GM19452 (cell line): ENCODE results near the gene CACNA2D3.
"Not testable (repeated sequence)": the region's sequence is repeated elsewhere in the genome, so short reads cannot be mapped to it uniquely, and the experiment has no call there.

Experiments
- ATAC-seq: cut with Tn5 transposase; IDR thresholded peaks from one replicate; pipeline ENCODE4 v1.9.1; 2021; ENCODE audit not compliant: unreplicated experiment

Gene CACNA2D3

DNA sequence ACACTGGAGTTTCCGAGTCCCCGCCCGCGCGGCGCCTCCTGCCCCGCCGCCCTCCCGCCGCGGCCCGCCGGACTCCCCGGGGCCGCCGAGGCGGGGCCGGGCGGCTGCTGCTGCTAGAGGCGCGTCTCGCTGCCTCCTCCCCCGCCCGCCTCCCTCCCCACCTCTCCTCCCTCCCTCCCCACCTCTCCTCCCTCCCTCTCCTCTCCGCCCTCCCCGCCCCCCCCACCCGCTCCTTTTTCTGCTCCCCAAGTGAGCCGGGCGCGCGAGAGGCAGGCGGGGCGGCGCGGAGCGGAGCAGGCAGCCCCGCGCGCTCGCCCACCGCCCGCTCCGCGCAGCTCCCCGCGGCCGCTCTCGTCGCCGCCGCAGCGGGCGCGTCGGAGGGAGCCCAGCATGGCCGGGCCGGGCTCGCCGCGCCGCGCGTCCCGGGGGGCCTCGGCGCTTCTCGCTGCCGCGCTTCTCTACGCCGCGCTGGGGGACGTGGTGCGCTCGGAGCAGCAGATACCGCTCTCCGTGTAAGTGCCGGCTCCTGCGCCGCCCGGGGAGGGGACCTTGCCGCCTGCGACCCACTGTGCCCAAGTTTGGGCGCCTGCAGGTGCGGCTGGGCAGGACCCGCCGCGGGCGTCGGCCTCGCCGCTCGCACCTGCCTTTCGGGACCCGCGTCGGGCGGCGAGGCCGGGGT, at the start of gene CACNA2D3:
Gene CACNA2D3, plus strand, starts transcription at position 229 of the 679 bp plus-strand sequence.
- no peak for ATAC-seq

DNA sequence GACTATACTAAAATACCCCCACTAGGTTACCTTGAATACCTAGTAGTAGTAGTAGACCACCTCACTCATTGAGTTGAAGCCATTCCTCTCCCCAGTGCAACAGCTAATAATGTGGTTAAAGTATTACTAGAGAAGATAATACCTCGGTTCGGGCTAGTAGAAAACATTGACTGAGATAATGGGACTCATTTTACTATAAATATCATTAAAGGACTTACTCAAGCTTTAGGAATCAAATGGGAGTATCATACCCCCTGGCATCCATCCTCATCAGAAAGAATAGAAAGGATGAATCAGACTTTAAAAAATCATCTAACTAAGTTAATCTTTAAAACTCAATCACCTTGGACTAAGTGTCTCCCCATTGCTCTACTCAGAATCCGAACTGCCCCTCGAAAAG, 49.0 kb upstream of the CACNA2D3 start:
- no peak for ATAC-seq

DNA sequence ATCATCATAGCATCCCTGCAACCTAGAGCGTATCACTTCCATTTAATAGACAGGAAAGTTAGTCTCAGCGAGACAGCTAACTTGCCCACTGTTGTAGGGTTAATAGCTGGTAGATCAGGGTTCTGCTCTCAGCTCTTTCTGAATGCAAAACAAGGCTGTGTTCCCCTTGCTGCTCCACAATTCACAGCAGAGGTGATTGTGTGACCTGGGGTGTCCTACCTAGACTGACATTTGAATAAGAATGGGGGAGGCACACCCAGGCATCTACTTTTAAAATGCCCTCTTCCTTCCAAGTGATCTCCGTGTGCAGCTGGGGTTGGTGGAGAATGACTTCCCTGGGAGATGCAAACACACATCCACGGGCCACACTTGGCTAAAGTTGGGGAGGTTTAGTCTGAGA, 43.0 kb upstream of the CACNA2D3 start:
- ATAC-seq = no peak

DNA sequence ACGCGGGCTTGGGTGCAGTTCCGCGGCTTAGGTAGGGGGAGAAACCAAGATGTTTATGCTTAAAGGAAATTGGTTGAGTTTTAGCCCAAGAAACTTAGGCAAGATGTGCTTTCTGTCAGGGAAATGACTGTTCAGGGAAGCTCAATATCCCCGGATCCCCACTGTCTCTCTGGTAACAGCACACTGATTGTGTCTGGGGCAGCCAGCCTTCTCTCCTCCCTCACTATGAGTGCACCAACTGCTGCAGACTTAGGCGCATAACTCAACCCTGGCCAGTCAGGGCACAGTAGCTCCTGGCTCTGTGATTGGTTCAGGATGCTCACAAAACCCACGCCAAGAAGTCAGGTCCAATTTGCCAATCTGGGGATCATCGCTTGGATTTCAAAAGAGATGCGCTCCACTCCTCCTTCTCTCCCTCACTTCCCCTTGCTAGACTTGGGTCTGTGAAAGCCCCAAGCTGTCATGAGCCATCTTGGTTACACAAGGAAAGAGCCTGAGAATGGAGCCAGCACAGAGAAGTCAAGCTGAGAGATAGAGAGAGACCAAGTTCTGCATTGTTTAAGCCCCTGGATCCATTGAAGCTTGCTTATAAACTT, 42.5 kb upstream of the CACNA2D3 start:
- no peak for ATAC-seq

DNA sequence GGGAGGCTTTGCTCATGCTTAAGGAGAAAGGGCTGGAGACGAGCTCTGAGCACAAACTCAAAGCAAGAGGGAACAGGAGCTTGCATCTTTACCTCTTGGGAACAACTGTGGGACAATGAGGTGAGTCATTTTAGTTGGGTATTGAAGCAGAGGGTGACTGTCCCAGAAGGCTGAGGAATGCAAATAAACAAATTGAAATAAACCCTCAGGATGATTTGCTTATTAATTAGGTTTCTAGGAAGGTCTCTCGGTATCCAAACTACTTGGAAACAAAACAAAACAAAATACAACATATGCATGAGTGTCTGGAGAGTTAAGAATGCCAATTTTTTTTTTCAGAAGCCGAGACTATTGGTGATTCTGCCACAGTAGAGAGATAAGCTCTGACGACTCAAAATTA, 38.4 kb upstream of the CACNA2D3 start:
- no peak for ATAC-seq

DNA sequence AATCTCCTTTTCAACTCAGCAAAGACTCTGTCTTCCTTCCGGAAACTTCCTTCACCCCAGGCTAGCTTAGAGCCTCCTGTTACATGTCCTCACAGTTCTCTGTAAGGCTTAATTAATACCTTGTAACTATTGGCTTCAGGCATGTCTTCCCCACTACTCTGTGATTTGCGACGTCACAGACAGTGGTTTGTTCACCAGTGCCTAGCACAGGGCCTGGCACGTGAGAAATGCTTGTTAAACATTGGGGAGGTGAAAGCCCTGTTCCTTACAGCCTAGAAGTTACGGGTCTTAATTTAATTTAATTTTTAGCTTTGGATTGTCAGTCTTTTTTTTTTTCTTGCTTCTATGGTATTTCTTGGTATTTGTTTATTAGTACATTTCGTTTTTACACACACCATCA, 36.4 kb upstream of the CACNA2D3 start:
- no peak for ATAC-seq

DNA sequence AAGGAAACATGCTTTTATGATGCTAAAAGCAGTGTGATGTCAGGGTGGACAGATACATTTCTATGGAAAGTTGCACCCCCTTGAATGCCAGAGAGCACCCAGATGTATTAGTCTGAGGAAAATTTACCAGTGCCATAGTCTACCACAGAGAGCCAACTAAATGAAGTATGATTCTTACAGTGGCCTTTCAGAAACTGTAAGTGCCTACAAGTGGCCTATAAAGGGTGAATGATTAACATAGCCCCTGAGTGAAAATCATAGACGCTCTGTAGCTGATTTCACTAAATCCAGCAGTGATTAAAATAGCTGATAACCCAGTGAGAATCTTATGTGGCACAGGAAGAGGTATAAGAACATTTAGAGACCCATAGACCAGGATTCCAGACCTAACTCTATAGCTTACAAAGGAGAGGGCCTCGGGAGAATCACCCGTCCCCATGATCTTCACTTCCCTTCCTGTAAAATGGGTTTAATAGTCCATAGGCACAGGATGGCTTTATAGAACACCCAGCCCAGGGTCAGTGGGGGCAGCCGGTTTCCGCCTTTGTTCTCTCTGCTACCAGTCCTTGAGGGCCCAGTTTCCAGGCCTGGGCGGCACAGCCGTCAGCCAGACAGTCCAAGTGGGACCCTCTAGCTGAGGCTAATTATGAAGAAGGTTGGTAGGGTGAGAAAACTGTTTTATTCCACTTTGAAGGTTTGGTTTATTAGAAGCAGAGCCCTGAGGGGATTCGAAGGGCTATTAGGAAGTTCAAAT, 35.5 kb upstream of the CACNA2D3 start:
- ATAC-seq = no peak

DNA sequence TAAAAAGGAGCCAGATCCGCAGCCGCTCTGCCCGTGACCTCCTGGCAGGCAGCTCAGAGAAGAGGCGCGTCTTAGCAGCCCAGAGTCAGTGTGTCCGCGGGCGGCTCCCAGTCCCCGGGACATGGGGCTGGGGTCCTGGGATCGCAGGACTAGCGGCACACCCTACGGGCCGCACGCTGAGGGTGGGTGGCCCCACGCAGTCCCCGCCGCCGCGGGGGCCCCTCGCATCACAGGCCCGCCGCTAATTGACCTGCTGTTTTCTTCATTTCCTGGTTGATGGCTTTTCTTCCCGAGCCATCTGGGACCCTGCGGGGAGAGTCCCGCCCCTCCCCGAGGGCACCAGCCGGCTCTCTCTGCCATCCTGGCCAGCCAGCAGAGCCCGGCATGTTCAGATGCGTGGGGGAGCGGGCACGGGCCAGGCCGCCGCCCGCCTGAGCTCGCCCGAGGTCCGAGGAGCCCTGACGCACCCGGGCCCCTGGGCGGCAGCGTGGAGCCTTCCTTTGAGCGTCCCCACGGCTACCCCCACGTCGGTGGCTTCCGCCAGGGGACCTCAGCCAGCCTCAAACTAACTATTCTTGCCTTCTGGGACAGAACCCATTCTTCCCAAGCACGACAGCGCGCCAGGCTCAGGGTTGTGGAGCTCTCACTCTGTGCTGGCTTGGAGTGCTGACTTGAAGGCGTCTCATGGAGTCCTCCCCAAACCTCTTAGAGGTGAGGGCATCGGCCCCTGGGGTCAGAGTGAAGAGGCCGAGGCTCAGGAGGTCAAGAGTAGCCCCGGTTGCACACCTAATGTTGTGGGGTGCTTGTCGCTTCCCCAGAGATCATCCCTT, 34.6 kb upstream of the CACNA2D3 start:
- no peak for ATAC-seq

DNA sequence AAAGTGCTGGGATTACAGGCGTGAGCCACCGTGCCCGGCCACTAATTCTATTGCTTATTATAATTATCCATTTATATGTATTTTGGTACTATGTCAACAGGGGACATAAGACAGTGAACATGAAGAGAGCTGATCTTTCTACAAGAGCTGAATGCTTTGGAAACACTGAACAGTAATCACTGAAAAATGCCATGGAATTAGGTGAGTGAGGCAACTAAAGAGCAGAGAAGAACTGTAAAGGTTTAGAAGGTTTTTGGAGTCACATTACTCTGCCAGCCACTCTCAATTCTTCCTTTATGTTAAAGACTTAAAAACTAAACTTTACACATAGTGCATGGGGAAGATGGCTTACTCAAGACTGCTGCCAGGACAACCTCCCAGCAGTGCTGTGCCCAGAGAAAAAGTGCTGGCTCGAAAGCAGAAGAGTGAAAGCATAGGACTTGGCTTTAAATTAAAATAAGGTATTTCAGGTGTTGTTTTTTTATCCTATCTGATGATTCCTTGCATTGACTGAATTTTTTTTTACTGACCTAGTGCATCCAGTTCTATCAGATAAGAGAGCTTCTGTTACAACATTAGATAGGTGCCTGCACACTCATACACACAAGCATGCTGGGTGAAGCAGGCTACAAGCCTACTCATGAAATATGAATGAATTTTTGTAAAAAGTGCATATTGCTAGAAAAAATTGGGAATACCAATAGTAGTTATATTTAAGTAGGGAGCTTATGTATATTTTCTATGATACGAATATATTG, 28.7 kb upstream of the CACNA2D3 start:
- no peak for ATAC-seq

DNA sequence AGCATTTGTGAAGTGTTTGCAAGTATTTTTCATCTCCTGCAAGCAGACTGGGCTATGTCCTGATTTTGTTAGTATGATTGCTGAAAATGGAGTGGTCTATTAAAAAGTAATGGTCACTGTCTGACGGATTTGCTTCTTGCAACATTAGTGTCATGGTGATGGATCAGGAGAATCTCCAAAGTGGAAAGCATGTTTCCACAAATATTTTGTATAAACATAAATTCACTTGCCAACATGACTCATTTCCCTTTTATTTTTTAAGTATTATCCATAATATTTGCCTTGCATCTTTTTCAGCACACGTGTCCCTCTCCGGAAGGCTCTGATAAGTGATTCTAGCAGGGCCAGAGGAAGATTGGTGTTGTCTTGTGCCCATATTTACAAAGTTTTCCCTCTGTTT, 27.4 kb upstream of the CACNA2D3 start:
- ATAC-seq = no peak

DNA sequence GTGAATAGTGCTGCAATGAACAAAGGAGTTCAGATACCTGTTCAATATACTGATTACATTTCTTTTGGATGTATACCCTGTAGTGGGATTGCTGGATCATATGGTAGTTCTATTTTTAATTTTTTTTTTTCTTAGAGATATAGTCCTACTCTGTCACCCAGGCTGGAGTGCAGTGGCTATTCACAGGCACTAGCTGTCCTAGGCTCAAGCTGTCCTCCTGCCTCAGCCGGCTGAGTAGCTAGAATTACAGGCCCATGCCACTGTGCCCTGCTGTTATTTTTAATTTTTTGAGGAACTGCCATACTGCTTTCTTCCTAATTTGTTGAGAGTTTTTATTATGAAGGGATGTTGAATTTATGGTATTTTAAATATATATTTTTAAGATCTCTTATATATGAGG, 23.0 kb upstream of the CACNA2D3 start:
- ATAC-seq = no peak

DNA sequence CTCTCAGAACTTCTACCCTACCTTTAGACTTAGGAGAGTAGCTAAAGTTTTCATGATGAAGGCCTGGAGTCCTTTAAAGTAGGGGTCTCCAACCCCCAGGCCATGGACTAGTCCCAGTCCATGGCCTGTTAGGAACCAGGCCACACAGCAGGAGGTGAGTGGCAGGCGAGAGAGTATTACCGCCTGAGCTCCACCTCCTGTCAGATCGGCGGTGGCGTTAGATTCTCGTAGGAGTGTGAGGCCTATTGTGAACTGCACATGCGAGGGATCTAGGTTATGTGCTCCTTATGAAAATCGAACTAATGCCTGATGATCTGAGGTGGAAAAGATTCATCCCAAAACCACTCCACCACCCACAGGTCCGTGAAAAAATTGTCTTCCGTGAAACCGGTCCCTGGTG, 18.3 kb upstream of the CACNA2D3 start:
- no peak for ATAC-seq

DNA sequence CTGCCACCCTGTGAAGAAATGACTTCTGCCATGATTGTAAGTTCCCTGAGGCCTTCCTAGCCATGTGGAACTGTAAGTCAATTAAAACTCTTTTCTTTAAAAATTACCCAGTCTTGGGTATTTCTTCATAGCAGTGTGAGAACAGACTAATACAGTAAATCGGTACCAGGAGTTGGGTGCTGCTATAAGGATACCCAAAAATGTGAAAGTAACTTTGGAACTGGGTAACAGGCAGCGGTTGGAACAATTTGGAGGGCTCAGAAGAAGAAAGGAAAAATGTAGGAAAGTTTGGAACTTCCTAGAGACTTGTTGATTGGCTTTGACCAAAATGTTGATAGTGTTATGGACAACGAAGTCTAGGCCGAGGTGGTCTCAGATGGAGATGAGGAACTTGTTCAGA, 6.2 kb upstream of the CACNA2D3 start:
- ATAC-seq = not testable (repeated sequence)

DNA sequence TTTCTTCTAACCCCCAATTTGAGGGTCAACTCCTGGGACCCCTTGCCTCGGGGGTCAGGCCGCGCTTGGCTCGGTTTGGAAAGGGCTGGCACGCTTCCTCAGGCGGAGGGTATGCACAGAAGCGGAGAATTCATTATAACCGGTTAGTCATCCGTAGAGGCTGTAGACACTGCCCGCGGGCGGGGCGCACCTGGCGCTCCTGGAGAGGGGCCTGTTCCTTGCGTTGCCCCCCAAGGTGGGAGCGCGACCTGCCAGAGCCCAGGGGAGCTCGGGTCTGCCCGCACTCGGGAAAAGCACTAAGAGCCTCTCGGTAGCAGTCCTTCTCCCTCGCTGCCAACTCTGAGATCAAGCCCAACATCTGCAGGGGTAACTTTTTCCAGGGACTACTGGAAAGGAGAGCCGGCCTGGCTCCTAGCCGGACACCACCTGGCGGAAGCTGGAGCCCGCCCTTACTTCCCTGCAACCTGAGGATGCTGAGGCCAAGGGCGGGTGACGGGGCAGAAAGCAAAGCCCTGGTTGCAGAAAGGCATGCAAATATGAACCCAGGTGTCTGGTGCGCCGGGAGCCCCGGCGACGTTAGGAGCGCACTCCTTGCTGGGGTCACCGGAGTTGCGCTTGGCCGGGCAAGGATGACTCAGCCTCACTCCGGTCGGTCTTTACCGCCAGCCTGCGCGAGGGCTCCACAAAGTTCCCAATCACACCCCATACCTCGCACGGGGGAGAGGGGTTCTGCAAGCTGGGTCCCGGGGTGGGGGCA, 1.5 kb upstream of the CACNA2D3 start:
- ATAC-seq = peak; percentile 91

DNA sequence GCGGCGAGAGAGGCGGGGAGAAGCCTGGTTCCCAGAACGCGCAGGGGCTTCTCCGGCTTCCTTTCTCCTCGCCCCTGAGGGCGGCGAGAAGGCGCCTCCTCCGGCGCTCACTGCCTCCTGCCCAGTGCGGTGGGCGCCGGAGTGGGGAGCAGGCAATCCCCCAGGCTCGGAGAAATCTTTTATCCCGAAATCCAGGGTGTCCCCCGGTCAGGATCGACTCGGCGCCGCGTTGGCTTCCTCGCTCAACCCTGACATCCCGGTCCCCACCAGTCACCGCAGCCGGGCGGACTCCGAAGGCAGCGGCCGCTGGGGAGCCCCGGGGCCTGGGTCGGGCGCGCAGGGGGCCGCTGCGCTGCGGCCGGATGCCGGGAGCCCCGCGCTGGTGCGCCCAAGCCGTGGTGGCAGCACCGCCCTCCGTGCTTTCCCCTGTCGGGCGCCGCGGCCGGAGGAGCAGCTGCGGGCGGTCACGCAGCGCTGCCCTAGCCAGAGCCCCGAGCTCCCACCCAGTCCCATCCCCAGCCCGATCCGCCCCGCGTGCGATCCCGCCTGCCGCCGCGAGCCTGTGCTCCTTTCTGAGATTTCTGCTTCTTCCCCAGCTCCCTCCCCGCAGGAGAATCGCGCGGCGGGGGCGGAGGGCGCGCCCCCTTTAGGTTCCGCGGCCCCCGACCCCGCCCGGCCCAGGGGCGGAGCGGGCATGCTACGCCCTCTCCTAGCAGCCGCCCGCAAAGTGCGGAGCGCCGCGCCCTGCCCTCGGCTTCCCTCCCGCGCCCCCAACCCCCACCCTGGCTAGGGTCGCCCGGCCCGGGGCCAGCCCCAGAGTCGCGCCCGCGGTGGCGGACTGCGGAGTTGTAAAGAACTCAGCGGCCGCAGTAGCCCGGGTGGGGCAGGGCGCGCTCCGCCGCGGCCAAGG, 683 bp upstream of the CACNA2D3 start:
- peak; percentile 38 for ATAC-seq

DNA sequence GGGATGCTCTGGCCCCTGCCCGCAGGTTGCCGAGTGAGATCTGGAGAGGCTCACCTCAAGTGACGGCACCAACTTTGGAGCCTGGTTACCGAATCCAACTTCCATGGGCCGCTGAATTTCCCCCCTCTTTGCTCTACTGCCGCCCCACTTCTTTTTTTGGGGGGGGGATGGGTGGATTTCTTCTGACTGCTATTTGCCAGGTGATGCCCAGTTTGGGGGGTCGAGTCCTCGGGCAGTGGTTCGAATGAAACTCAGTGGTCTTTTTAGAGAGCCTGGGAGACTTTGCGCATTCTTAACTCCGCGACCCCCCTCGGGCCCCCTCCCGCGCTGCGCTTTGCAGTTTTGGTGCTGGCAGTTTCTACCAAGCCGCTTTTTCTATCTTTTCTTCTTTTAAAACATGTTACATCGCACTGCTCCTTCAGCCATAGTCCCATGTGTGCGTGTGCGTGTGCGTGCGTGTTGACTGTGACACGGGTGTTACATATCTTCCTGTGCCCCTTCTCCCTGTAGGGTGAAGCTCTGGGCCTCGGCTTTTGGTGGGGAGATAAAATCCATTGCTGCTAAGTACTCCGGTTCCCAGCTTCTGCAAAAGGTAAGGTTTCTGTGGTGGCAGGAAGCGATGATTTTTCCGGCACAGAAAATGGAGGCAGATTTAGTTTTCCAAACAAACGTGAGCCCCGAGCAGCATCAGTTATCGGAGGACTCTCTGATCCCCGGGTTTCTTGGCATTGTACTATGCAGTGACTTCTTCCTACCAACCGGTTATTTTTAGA, 837 bp downstream of the CACNA2D3 start:
- no peak for ATAC-seq

DNA sequence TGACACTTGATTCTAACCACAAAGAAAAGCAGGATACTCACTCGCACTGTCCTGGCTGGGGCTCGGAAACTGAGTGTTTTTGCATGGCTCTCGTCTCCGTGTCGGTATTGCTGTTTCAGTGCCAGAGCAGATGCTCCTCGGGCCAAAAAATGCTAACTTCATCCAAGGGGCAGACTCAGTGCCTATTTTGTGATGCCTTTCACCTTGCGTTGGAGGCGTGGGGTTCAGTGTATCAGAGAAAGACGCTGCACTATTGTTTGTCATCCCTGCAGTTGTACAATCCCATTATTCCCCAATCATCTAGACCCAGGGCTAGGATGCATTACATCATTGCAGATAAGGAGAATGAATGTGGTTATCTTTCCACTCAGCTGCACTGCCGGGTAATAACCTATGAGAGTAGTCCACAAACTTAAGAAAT, 1.4 kb downstream of the CACNA2D3 start:
- no peak for ATAC-seq

DNA sequence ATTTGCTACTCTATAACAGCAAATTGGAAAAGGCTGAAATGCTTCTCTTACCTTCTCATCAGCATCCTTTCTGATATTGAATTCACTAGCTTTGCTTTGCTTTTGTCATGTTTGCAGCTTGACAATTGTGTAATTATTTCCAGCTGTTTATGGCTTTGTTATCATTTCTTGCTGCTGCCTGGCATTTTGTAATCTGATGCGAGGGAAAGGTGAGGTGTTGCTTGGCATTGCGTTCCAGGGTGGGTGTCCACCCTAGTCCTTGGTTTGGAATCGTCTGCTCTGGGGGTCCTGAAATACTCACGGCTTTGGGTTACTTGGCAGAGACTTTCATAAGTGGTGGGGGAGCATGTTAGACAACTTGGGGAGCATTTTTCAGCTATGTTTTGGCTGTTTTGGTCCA, 2.9 kb downstream of the CACNA2D3 start:
- ATAC-seq = no peak
